ENCODE results near the gene CLCN4.

GRCh38 chrX:10163031-10163430 lies 6.3 kb downstream of the CLCN4 start:
- TF ChIP-seq CTCF (IDR thresholded peaks at IDR 0.05) (no peak), POLR2AphosphoS5 (IDR thresholded peaks at IDR 0.05) (no peak), POLR2A (IDR thresholded peaks at IDR 0.05) (no peak), EP300 (IDR thresholded peaks at IDR 0.05) (no peak)

All from stomach (tissue), 4 donors.